PC-3 (cell line): ENCODE measurements around the gene KLF5. TPM values are rescaled to one million over a fixed set of nuclear protein-coding genes. Genes with fewer than 3 reads are reported as not detected.

ENCODE experiments used
- ATAC-seq: fragments of 200-7000 bp; cut with Tn5 transposase; 2 replicates; pipeline ENCODE4 v1.9.1; 2020; ENCODE audit warnings: mild to moderate bottlenecking, moderate library complexity
- BruUV-seq: library from RNA; stranded (reverse); fragments of 400-500 nt; replicated peaks from 2 replicates; lab custom pipeline; 2021; lab: Mats Ljungman, UMichigan
- CTCF ChIA-PET: fragments of 300-600 bp; sonication (Branson Sonifier 250); formaldehyde crosslinking; loops from one replicate; lab custom pipeline; 2022; ENCODE audit warnings: antibody characterized with exemption; lab: Charles Lee
- POLR2A ChIA-PET: fragments of 300-600 bp; sonication (Branson Sonifier 250); formaldehyde crosslinking; loops from one replicate; lab custom pipeline; 2022; ENCODE audit warnings: antibody characterized with exemption; ENCODE audit not compliant: unreplicated experiment; lab: Charles Lee
- DNase-seq: peaks from one replicate; pipeline ENCODE4 v3.0.0-alpha.2; 2015
- H2AFZ ChIP-seq: fragments of 300-600 bp; sonication (generic); 2 replicates; pipeline ENCODE4 v1.6.0; 2016; ENCODE audit warnings: antibody characterized with exemption, low read length
- H3F3A ChIP-seq: fragments of 300-600 bp; sonication (generic); one replicate; pipeline ENCODE4 v1.6.0; 2017; ENCODE audit warnings: antibody characterized with exemption, low read length, control low read depth, mild to moderate bottlenecking; ENCODE audit not compliant: unreplicated experiment
- H3K27ac ChIP-seq: fragments of 300-600 bp; sonication (generic); 2 replicates; pipeline ENCODE4 v1.5.1; 2016; ENCODE audit warnings: mild to moderate bottlenecking, low read length
- H3K27me3 ChIP-seq: fragments of 300-600 bp; sonication (generic); 2 replicates; pipeline ENCODE4 v1.6.1; 2016; ENCODE audit warnings: low read length, mixed read lengths
- H3K36me3 ChIP-seq: fragments of 300-600 bp; sonication (generic); 2 replicates; pipeline ENCODE4 v1.6.1; 2016; ENCODE audit warnings: low read depth, mixed run types, low read length, mixed read lengths
- H3K4me1 ChIP-seq: fragments of 300-600 bp; sonication (generic); 2 replicates; pipeline ENCODE4 v1.5.1; 2016; ENCODE audit warnings: low read length; ENCODE audit not compliant: insufficient read depth
- H3K4me2 ChIP-seq: fragments of 300-600 bp; sonication (generic); 2 replicates; pipeline ENCODE4 v1.6.0; 2016; ENCODE audit warnings: low read length
- H3K4me3 ChIP-seq: fragments of 300-600 bp; sonication (generic); 2 replicates; pipeline ENCODE4 v1.5.1; 2016; ENCODE audit warnings: mild to moderate bottlenecking, low read length, mixed read lengths
- H3K79me2 ChIP-seq: fragments of 300-600 bp; sonication (generic); 2 replicates; pipeline ENCODE4 v1.6.1; 2017; ENCODE audit warnings: low read length, mixed read lengths
- H3K9ac ChIP-seq: fragments of 300-600 bp; sonication (generic); 2 replicates; pipeline ENCODE4 v1.6.0; 2016; ENCODE audit warnings: mild to moderate bottlenecking, low read length
- H3K9me2 ChIP-seq: fragments of 300-600 bp; sonication (generic); replicated peaks from 2 replicates; pipeline ENCODE4 v1.6.1; 2016; ENCODE audit warnings: mixed run types, low read length, mixed read lengths
- H3K9me3 ChIP-seq: fragments of 300-600 bp; sonication (generic); 2 replicates; pipeline ENCODE4 v1.6.1; 2016; ENCODE audit warnings: low read length, mixed read lengths
- H4K20me1 ChIP-seq: fragments of 300-600 bp; sonication (generic); 2 replicates; pipeline ENCODE4 v1.6.1; 2016; ENCODE audit warnings: low read length, mixed read lengths
- CTCF ChIP-seq: fragments of 300-600 bp; sonication (generic); conservative IDR thresholded peaks from 2 replicates; pipeline ENCODE4 v1.5.1; 2017; ENCODE audit warnings: antibody characterized with exemption, low read depth, mild to moderate bottlenecking, low read length
- EZH2 ChIP-seq: fragments of 300-600 bp; sonication (generic); IDR thresholded peaks from one replicate; pipeline ENCODE4 v1.6.1; 2017; ENCODE audit warnings: antibody characterized with exemption, mild to moderate bottlenecking, low read length; ENCODE audit not compliant: unreplicated experiment
- EZH2phosphoT487 ChIP-seq: fragments of 300-600 bp; sonication (generic); IDR thresholded peaks from 2 replicates; pipeline ENCODE4 v1.6.1; 2018; ENCODE audit warnings: mild to moderate bottlenecking, antibody characterized with exemption, low read length, borderline replicate concordance
- intact Hi-C: fragments of 100-400 bp; cut with micrococcal nuclease; formaldehyde crosslinking; loops from 2 replicates; pipeline ENCODE4 v1.9.0; 2023
- total RNA-seq: library from RNA; depleted of rRNA; stranded (reverse); fragments of >200 nt; gene quantifications from 2 replicates; pipeline ENCODE4 v1.2.3, GENCODE V29; 2014

Gene KLF5
- total RNA-seq, 1 experiment from 2014 or later = 53.7 TPM

GRCh38 chr13:73059460-73060250 lies 850 bp downstream of the KLF5 start:
- H3K9ac ChIP-seq = peak overlapping the region; percentile 93
- DNase-seq (peak; percentile 43), ATAC-seq (peak; percentile 2)
- H3K4me2 ChIP-seq = peak overlapping the region; percentile 89; the same call in 1 of the 2 replicates
- peaks cover 74% of the 10 kb centered on the region for H3K79me2 ChIP-seq
- no TSS peak for BruUV-seq
- H3K27me3 ChIP-seq = no peaks in the 10 kb centered on the region
- peaks cover 44% of the 10 kb centered on the region for H4K20me1 ChIP-seq
- no peaks in the 10 kb centered on the region for H3K9me2 ChIP-seq
- peaks cover 42% of the 10 kb centered on the region for H3K36me3 ChIP-seq
- ChIA-PET POLR2A (interaction anchor here (0.6 to 0.7 kb wide), 5 partner anchors 22 to 277 kb away, joined by 4 to 20 read pairs (median 6); no protein-coding TSS in a partner anchor), CTCF (no interaction called here)
- peaks cover 3% of the 10 kb centered on the region for H3F3A ChIP-seq
- peak overlapping the region; percentile 79 for H3K27ac ChIP-seq
- H3K4me3 ChIP-seq = peak overlapping the region; percentile 97
- TF ChIP-seq EZH2 = no peak
- H2AFZ ChIP-seq = no peak overlapping the region
- peaks cover 51% of the 10 kb centered on the region for H3K4me1 ChIP-seq
- intact Hi-C loops = loop anchor here (2.0 to 5.0 kb wide), 3 partner anchors 79 to 363 kb away; no protein-coding TSS in a partner anchor
- no peaks in the 10 kb centered on the region for H3K9me3 ChIP-seq

- peak; percentile 60 for DNase-seq
These were observed 1.7 kb downstream of the KLF5 start for GRCh38 chr13:73060251-73061160.

More at GRCh38 chr13:73060251-73061160, 1.7 kb downstream of the KLF5 start:
- TSS peak; percentile 71 for BruUV-seq
- Histone ChIP-seq H4K20me1 (peaks cover 53% of the 10 kb centered on the region), H3K9me3 (no peaks in the 10 kb centered on the region), H3K9me2 (no peaks in the 10 kb centered on the region), H3K4me1 (peaks cover 52% of the 10 kb centered on the region), H2AFZ (no peak overlapping the region), H3K27me3 (no peaks in the 10 kb centered on the region), H3K4me3 (peak overlapping the region; percentile 97), H3K4me2 (peak overlapping the region; percentile 89), H3K36me3 (peaks cover 50% of the 10 kb centered on the region), H3K9ac (peak overlapping the region; percentile 93), H3K27ac (peak overlapping the region; percentile 79), H3K79me2 (peaks cover 83% of the 10 kb centered on the region), H3F3A (peaks cover 3% of the 10 kb centered on the region)
- ChIA-PET CTCF (no interaction called here), POLR2A (interaction anchor here (0.5 to 0.7 kb wide), 4 partner anchors 21 to 252 kb away, joined by 3 to 20 read pairs (median 4); no protein-coding TSS in a partner anchor)
- intact Hi-C loops = no loop called here
- no peak for ATAC-seq
- TF ChIP-seq CTCF (no peak), EZH2 (no peak), EZH2phosphoT487 (no peak)
